ENCODE results near the gene CYB561D2. TPM values are rescaled to one million over a fixed set of nuclear protein-coding genes. Genes with fewer than 3 reads are reported as not detected.

CYB561D2 gene
- polyA plus RNA-seq, 1 donor from 2014 or later: 63.3 TPM

DNA sequence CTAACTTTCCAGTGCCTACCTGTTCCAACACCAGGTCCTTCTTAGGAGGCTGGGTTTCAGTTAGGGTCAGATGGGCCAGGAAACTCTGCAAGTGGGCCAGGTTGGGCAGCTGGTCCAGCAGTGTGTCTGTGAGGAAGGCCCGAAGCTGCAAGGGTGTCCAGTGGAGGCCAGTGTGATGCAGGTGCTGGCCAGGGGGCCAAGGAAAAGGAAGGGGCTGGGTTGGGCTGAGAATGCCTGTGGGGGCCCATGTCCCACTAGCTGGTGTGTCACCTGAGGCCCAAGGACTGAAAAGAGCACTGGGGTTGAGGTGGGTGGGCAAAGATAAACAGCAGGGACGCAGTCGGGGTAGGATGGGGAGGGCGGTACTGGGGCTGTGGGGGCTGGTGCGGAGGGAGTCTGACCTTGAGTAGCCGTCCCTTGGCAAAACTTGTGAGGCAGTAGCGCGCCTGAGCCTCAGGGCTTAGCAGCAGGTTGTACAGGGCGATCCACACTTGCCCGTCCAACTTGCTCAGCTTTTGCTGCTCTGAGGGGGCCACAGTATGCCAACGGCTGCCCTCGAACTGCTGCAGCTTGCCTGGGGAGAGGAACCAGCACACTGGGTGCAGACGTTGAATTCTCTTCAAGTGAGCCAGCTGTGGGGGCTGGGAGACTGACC, 8.5 kb upstream of the CYB561D2 start:
- no peaks in the 10 kb centered on the region for H3K9me3 Mint-ChIP-seq
- H3K27me3 Mint-ChIP-seq: no peaks in the 10 kb centered on the region
- H3K4me3 Mint-ChIP-seq: peak overlapping the region in 3 of 4 donors; percentile 41 to 95 (median 88)
- H3K36me3 Mint-ChIP-seq: no peaks in the 10 kb centered on the region
- peak overlapping the region; percentile 18 to 90 (median 66) for H3K27ac Mint-ChIP-seq
- peaks cover 17 to 24% (median 23%) of the 10 kb centered on the region in 3 donors for H3K4me1 Mint-ChIP-seq

- H3K27ac Mint-ChIP-seq: peak overlapping the region in 1 of 3 donors; percentile 90
Measured at GRCh38 chr3:50342813-50343633, 7.6 kb upstream of the CYB561D2 start.

GRCh38 chr3:50345008-50345407, 5.7 kb upstream of the CYB561D2 start:
- Mint-ChIP-seq H3K4me3 (peak overlapping the region; percentile 36 to 70 (median 58)), H3K4me1 (peaks cover 11 to 17% (median 15%) of the 10 kb centered on the region in 3 donors), H3K36me3 (no peaks in the 10 kb centered on the region)

More at GRCh38 chr3:50342813-50343633, 7.6 kb upstream of the CYB561D2 start:
- Mint-ChIP-seq H3K27me3 (no peaks in the 10 kb centered on the region), H3K4me3 (peak overlapping the region in 3 of 4 donors; percentile 23 to 88 (median 60)), H3K36me3 (no peaks in the 10 kb centered on the region), H3K9me3 (no peaks in the 10 kb centered on the region), H3K4me1 (peaks cover 20 to 26% (median 23%) of the 10 kb centered on the region in 3 donors)

DNA sequence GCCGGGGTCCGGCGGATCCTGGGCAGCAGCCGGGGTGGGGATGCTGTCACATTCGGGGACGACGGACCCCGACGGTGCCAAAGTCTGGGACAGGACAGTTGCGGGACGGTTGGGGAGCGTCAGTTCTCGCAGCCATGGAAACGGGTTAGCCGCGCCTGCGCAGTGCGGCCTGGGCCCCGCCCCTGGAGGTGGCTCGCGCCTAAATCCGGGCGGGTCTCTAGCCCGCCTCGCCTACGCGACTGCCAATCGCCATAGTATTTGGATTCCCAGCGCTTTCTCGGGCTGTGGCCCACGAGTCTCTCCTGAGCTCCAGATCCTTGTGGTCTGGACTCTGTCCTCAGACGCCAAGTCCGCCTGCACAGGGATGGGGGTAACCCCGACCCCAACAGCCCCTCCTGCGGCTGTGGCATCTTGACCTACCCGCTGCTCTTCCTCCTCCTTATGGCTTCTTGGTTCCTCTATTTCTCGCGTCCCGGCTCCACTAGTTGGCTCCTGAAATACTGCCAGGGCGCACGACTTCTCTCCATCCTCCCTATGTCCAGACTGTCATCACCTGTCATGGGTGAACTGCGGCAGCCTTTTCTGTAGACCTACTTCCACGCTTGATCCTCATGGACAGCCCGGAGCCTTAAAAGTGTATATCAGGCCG, 5.0 kb upstream of the CYB561D2 start, which contains the start of gene ZMYND10:
ZMYND10 (minus strand) TSS at position 147 of the 649 bp plus-strand sequence. CDS start 153 bp downstream, outside the sequence.
- Mint-ChIP-seq H3K4me1 (peaks cover 17 to 20% (median 20%) of the 10 kb centered on the region in 3 donors), H3K36me3 (no peaks in the 10 kb centered on the region), H3K9me3 (no peaks in the 10 kb centered on the region), H3K27ac (peak within 1 kb of the TSS in 2 of 3 donors; percentile 57 to 79), H3K4me3 (peak within 1 kb of the TSS; percentile 52 to 74 (median 68)), H3K27me3 (no peaks in the 10 kb centered on the region)

More at GRCh38 chr3:50345008-50345407, 5.7 kb upstream of the CYB561D2 start:
- no peaks in the 10 kb centered on the region for H3K9me3 Mint-ChIP-seq
- no peaks in the 10 kb centered on the region for H3K27me3 Mint-ChIP-seq
- peak overlapping the region in 1 of 3 donors; percentile 79 for H3K27ac Mint-ChIP-seq

GRCh38 chr3:50347187-50347813, 3.4 kb upstream of the CYB561D2 start:
- no peaks in the 10 kb centered on the region for H3K27me3 Mint-ChIP-seq
- peak overlapping the region in 2 of 3 donors; percentile 71 to 94 for H3K27ac Mint-ChIP-seq
- H3K9me3 Mint-ChIP-seq: no peaks in the 10 kb centered on the region
- peaks cover 22 to 27% (median 26%) of the 10 kb centered on the region in 3 donors for H3K4me1 Mint-ChIP-seq
- no peaks in the 10 kb centered on the region for H3K36me3 Mint-ChIP-seq
- peak overlapping the region in 2 of 4 donors; percentile 46 to 80 for H3K4me3 Mint-ChIP-seq

DNA sequence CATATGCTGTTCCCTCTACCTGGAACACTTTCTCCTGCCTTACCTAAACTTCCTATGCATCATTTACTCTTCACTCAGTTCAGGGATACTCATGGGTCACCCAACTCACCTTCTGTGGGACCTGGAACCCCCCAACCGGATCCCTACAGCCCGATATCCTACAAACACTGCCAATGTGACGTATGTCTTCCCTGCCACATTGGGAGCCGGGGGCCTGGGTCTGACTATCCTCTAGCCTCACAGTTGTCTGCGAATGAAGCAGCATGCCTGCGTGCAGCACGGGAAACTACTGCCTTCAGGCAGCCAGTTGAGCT, 492 bp upstream of the CYB561D2 start:
- peaks cover 21 to 27% (median 27%) of the 10 kb centered on the region in 3 donors for H3K4me1 Mint-ChIP-seq
- peak overlapping the region; percentile 94 to 98 (median 97) for H3K27ac Mint-ChIP-seq

DNA sequence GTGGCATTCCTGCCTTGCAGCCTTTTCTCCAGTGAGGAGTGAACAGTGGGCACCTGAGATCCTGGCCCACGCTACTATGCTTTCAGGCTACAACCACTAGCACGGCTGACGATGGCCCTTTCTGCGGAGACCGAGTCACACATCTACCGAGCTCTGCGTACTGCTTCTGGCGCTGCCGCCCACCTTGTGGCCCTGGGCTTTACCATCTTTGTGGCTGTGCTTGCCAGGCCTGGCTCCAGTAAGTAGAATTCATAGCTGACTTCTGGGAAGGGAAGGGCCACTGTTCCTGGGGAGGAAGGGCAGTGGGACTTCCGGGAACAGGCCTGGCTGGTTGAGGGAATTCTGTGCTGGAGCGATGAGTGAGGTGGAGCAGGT, 648 bp downstream of the CYB561D2 start:
- H3K4me1 Mint-ChIP-seq: peaks cover 17 to 26% (median 22%) of the 10 kb centered on the region in 3 donors
- no peaks in the 10 kb centered on the region for H3K36me3 Mint-ChIP-seq
- H3K27ac Mint-ChIP-seq: peak overlapping the region; percentile 94 to 98 (median 97)
- no peaks in the 10 kb centered on the region for H3K9me3 Mint-ChIP-seq
- peak overlapping the region; percentile 92 to 100 (median 98) for H3K4me3 Mint-ChIP-seq
- H3K27me3 Mint-ChIP-seq: no peaks in the 10 kb centered on the region

More for the DNA sequence above, 492 bp upstream of the CYB561D2 start:
- Mint-ChIP-seq H3K36me3 (no peaks in the 10 kb centered on the region), H3K4me3 (peak overlapping the region; percentile 92 to 100 (median 98)), H3K27me3 (no peaks in the 10 kb centered on the region), H3K9me3 (no peaks in the 10 kb centered on the region)

DNA sequence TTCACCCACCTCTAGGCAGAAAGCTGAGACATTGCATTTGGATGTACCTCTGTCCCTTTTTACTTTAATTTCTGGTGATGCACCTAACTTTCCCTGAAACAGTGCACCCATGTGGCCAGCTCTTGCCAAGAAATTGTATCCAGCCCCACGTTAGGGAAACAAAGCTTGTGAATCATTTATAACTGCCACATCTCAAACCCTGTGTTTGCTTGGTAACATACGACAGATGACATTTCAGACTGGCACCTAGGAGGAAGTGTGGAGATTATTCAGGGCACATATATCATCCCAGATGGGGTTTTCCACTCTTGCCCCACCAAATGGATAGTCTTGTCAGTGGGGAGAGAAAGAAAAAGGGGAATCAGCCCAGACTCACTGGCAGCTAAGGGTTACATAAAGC, 2.1 kb downstream of the CYB561D2 start:
- Mint-ChIP-seq H3K4me3 (peak overlapping the region in 2 of 4 donors; percentile 58 to 79), H3K27ac (peak overlapping the region in 1 of 3 donors; percentile 56), H3K27me3 (no peaks in the 10 kb centered on the region), H3K4me1 (peaks cover 24 to 36% (median 28%) of the 10 kb centered on the region in 3 donors), H3K36me3 (no peaks in the 10 kb centered on the region), H3K9me3 (no peaks in the 10 kb centered on the region)

GRCh38 chr3:50353245-50354004, 2.8 kb downstream of the CYB561D2 start:
- Mint-ChIP-seq H3K36me3 (no peaks in the 10 kb centered on the region), H3K4me3 (peak overlapping the region in 2 of 4 donors; percentile 58 to 79), H3K4me1 (peaks cover 30 to 41% (median 33%) of the 10 kb centered on the region in 3 donors), H3K9me3 (no peaks in the 10 kb centered on the region), H3K27ac (peak overlapping the region in 1 of 3 donors; percentile 56), H3K27me3 (no peaks in the 10 kb centered on the region)

DNA sequence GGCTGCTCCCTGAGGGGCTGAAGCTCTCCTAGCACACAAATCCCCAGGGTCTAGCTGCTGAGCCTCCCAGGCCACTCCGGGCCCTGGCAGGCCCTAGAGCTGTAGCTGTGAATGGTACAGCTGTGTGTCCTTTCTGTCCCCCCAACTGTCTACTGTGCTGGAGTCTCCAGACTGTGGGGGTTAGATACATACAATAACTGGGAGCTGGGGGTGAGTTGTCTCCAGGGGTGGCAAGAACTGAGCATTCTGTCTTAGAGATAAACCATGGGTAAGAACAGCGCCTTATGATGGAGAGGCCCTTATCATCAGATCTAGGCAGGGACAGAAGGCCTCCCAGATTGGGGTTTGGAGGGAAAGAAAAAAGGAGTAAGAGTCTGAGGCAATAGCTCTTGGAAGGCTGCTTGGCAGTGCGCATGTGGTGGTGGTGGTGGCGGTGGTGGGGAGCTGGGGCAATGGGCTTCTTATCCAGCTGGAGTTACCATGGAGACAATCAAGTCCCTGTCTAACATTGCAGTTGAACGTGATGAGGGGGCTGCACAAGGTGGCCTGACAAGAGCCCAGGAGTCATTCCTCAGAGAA, 3.6 kb downstream of the CYB561D2 start:
- H3K4me1 Mint-ChIP-seq: peaks cover 34 to 44% (median 35%) of the 10 kb centered on the region in 3 donors
- no peaks in the 10 kb centered on the region for H3K27me3 Mint-ChIP-seq
- no peaks in the 10 kb centered on the region for H3K9me3 Mint-ChIP-seq
- H3K27ac Mint-ChIP-seq: no peak overlapping the region
- no peak overlapping the region for H3K4me3 Mint-ChIP-seq
- H3K36me3 Mint-ChIP-seq: no peaks in the 10 kb centered on the region

DNA sequence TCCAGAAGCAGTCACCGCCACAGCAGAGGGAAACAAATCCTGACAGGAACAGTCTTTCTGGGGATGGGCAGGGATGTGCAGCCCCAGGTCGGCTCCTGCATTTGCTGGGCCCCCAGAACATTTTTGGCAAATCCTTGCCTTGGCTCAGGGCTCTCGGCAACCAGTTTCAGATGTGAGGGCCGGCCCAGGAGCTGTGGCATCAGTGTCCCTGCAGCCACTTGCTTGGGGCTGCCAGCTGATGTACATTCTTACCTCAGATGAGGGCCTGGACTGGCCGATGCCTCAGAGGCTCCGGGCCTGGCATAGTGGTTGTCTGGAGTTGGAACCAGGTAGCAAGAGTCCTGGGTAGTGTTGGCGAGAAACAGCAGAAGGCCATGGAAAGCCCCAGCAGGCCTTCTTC, 4.2 kb downstream of the CYB561D2 start:
- Mint-ChIP-seq H3K36me3 (no peaks in the 10 kb centered on the region), H3K9me3 (no peaks in the 10 kb centered on the region), H3K4me1 (peaks cover 38 to 45% (median 40%) of the 10 kb centered on the region in 3 donors), H3K27ac (no peak overlapping the region), H3K27me3 (no peaks in the 10 kb centered on the region), H3K4me3 (peak overlapping the region in 1 of 4 donors; percentile 38)

DNA sequence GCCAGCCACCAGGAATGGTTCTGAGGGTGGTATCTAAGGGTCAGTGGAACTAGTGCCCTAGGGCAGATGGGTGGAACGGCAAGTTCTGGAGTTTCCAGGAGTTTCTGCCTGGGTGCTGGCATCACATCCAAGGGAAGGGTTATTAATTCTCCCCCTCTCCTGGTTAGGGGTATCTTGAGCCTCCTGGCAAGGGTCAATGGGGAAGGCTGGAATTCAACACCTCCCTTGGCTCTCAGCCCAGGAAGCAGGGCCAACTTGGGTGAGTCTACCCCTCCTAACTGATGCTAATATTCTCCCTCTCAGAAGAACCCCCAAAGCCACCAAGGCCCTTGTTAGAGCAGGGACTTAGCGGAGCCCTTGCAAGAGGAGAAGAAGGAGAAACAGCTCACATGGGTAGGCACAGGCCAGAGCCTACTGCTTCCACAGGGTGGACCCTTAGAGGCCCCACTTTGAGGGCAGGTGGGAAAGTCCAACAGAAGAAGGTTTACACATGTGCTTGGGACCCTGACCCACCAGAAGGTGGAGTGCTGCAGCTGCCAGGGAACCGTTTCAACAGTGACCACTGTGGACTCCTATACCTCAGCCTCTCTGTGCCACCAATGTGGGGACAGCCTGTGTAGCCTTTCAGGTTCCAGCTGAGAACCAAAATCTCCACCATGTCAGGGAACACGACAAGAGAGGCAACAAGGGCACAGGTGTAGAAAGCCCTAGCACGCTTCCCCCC, 5.3 kb downstream of the CYB561D2 start:
- Mint-ChIP-seq H3K36me3 (no peaks in the 10 kb centered on the region), H3K9me3 (no peaks in the 10 kb centered on the region), H3K27me3 (no peaks in the 10 kb centered on the region), H3K27ac (peak overlapping the region in 2 of 3 donors; percentile 32 to 71), H3K4me1 (peaks cover 31 to 37% (median 33%) of the 10 kb centered on the region in 3 donors), H3K4me3 (peak overlapping the region in 2 of 4 donors; percentile 63 to 84)

DNA sequence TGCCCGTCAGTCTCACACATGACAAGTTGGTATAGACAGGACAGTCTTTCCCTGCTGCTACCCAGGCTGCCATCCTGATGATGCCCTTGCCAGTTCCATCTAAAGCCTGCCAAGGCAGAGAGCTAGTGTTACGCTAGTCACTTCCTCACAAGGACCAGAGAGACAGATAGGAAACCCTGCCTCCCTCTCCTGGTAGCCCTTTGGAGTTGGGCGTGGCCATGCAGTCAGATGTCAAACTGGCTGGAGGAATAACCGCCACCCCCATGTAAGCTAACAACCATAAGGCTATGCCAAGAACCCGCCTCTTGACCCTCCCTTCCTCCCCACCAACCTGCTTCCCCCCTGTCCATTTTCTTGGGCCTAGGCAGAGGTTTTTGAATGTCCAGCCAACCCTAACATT, 5.9 kb downstream of the CYB561D2 start:
- H3K4me3 Mint-ChIP-seq: peak overlapping the region in 3 of 4 donors; percentile 63 to 84 (median 69)
- no peaks in the 10 kb centered on the region for H3K9me3 Mint-ChIP-seq
- no peaks in the 10 kb centered on the region for H3K27me3 Mint-ChIP-seq
- H3K27ac Mint-ChIP-seq: peak overlapping the region in 1 of 3 donors; percentile 78
- no peaks in the 10 kb centered on the region for H3K36me3 Mint-ChIP-seq
- peaks cover 27 to 31% (median 28%) of the 10 kb centered on the region in 3 donors for H3K4me1 Mint-ChIP-seq
